Activated naive CD4-positive, alpha-beta T cell treated with anti-CD3 and anti-CD28 coated beads, Interleukin-2, amount 50 U/mL, for 72 hours (primary cell): Measurements from ENCODE around the gene FYCO1. TPM values are rescaled to one million over a fixed set of nuclear protein-coding genes. Genes with fewer than 3 reads are reported as not detected.

ENCODE experiments used
- ATAC-seq, 2 donors: fragments of 150-1000 bp; cut with Tn5 transposase; 2 replicates each; pipeline ENCODE4 v1.10.0; 2021; ENCODE audit warnings: mild to moderate bottlenecking in 2 of 2, moderate library complexity in 2 of 2
- DNase-seq, 2 donors: peaks; one replicate each; pipeline ENCODE4 v3.0.0; 2021 to 2022; ENCODE audit warnings: low spot score in 2 of 2
- H3K27ac Mint-ChIP-seq, 2 donors: one replicate each; pipeline ENCODE4 v1.8.0; 2022; ENCODE audit warnings: mild to moderate bottlenecking in 2 of 2, mixed read lengths in 2 of 2
- H3K36me3 Mint-ChIP-seq, 2 donors: one replicate each; pipeline ENCODE4 v1.8.0; 2022; ENCODE audit warnings: mixed read lengths in 2 of 2
- H3K9me3 Mint-ChIP-seq, 2 donors: one replicate each; pipeline ENCODE4 v1.8.0; 2022; ENCODE audit warnings: mixed read lengths in 2 of 2
- total RNA-seq, 2 donors: library from RNA; stranded (reverse); gene quantifications; one replicate each; pipeline ENCODE4 v1.2.3, GENCODE V29; 2022

Gene FYCO1
- total RNA-seq, 2 donors from 2014 or later, result 4.4 to 18.1 TPM

GRCh38 chr3:45907769-45908705, 87.6 kb downstream of the FYCO1 start:
- ATAC-seq (peak in 1 of 2 donors; percentile 76), DNase-seq (no peak)
- Mint-ChIP-seq H3K36me3 (peaks cover 5 to 13% of the 10 kb centered on the region in 2 donors), H3K9me3 (peaks cover 0 to 4% of the 10 kb centered on the region in 2 donors), H3K27ac (no peak overlapping the region)

- Mint-ChIP-seq H3K9me3 (peaks cover 0 to 4% of the 10 kb centered on the region in 2 donors), H3K27ac (no peak overlapping the region), H3K36me3 (peaks cover 5 to 13% of the 10 kb centered on the region in 2 donors)
- ATAC-seq (no peak), DNase-seq (peak in 1 of 2 donors; percentile 18)
Measured at GRCh38 chr3:45906681-45907407, 88.8 kb downstream of the FYCO1 start.

- Mint-ChIP-seq H3K9me3 (peaks cover 0 to 4% of the 10 kb centered on the region in 2 donors), H3K27ac (no peak overlapping the region), H3K36me3 (peaks cover 5 to 13% of the 10 kb centered on the region in 2 donors)
- ATAC-seq (no peak), DNase-seq (no peak)
Measured at GRCh38 chr3:45905755-45906154, 89.9 kb downstream of the FYCO1 start.

- H3K27ac Mint-ChIP-seq, result no peak overlapping the region
- peak; percentile 61 to 65 for ATAC-seq
- peaks cover 5 to 7% of the 10 kb centered on the region in 2 donors for H3K36me3 Mint-ChIP-seq
- no peaks in the 10 kb centered on the region for H3K9me3 Mint-ChIP-seq
- peak in 1 of 2 donors; percentile 14 for DNase-seq
Measured at GRCh38 chr3:45904931-45905330, 90.7 kb downstream of the FYCO1 start.

GRCh38 chr3:45896956-45897355, 98.7 kb downstream of the FYCO1 start:
- ATAC-seq (no peak), DNase-seq (no peak)
- no peaks in the 10 kb centered on the region for H3K9me3 Mint-ChIP-seq
- H3K36me3 Mint-ChIP-seq, result no peaks in the 10 kb centered on the region
- no peak overlapping the region for H3K27ac Mint-ChIP-seq

GRCh38 chr3:45895686-45896468, 99.7 kb downstream of the FYCO1 start:
- DNase-seq, result no peak
- H3K27ac Mint-ChIP-seq, result no peak overlapping the region
- no peaks in the 10 kb centered on the region for H3K36me3 Mint-ChIP-seq
- no peaks in the 10 kb centered on the region for H3K9me3 Mint-ChIP-seq
- no peak for ATAC-seq

GRCh38 chr3:45894015-45894414, 101.6 kb downstream of the FYCO1 start:
- DNase-seq (no peak), ATAC-seq (no peak)
- Mint-ChIP-seq H3K27ac (no peak overlapping the region), H3K9me3 (no peaks in the 10 kb centered on the region), H3K36me3 (no peaks in the 10 kb centered on the region)

GRCh38 chr3:45892161-45892560, 103.5 kb downstream of the FYCO1 start:
- Mint-ChIP-seq H3K27ac (no peak overlapping the region), H3K9me3 (no peaks in the 10 kb centered on the region), H3K36me3 (no peaks in the 10 kb centered on the region)
- ATAC-seq (no peak), DNase-seq (no peak)

GRCh38 chr3:45890405-45890804, 105.2 kb downstream of the FYCO1 start:
- ATAC-seq (no peak), DNase-seq (no peak)
- no peak overlapping the region for H3K27ac Mint-ChIP-seq
- H3K9me3 Mint-ChIP-seq, result no peaks in the 10 kb centered on the region
- H3K36me3 Mint-ChIP-seq, result no peaks in the 10 kb centered on the region

GRCh38 chr3:45889337-45889736, 106.3 kb downstream of the FYCO1 start:
- Mint-ChIP-seq H3K9me3 (no peaks in the 10 kb centered on the region), H3K36me3 (no peaks in the 10 kb centered on the region), H3K27ac (no peak overlapping the region)
- ATAC-seq (no peak), DNase-seq (no peak)

- no peak overlapping the region for H3K27ac Mint-ChIP-seq
- no peaks in the 10 kb centered on the region for H3K36me3 Mint-ChIP-seq
- no peak for ATAC-seq
- H3K9me3 Mint-ChIP-seq, result no peaks in the 10 kb centered on the region
- no peak for DNase-seq
Measured at GRCh38 chr3:45887759-45888511, 107.7 kb downstream of the FYCO1 start.

- ATAC-seq, result peak in 1 of 2 donors; percentile 35
- H3K9me3 Mint-ChIP-seq, result no peaks in the 10 kb centered on the region
- H3K27ac Mint-ChIP-seq, result no peak overlapping the region
- no peak for DNase-seq
- no peaks in the 10 kb centered on the region for H3K36me3 Mint-ChIP-seq
Measured at GRCh38 chr3:45887285-45887684, 108.3 kb downstream of the FYCO1 start.

- H3K9me3 Mint-ChIP-seq, result no peaks in the 10 kb centered on the region
- no peak for DNase-seq
- no peaks in the 10 kb centered on the region for H3K36me3 Mint-ChIP-seq
- H3K27ac Mint-ChIP-seq, result no peak within 1 kb of the TSS
- no peak for ATAC-seq
Measured at GRCh38 chr3:45885979-45886705, 109.5 kb downstream of the FYCO1 start, which contains the start of gene CCR9. CCR9 (plus strand) TSS chr3:45886543; CDS start chr3:45894934, 8,391 bp downstream.

GRCh38 chr3:45884368-45885201, 111.0 kb downstream of the FYCO1 start:
- no peak for DNase-seq
- peak in 1 of 2 donors; percentile 61 for ATAC-seq
- H3K9me3 Mint-ChIP-seq, result no peaks in the 10 kb centered on the region
- H3K36me3 Mint-ChIP-seq, result no peaks in the 10 kb centered on the region
- H3K27ac Mint-ChIP-seq, result no peak overlapping the region
